Activated CD4-positive, alpha-beta T cell treated with anti-CD3 and anti-CD28 coated beads, Interleukin-10, Interleukin-2, amounts not matched to agents 100 ng/mL and 50 ng/mL, durations not matched to agents 16 hours and 8 hours (primary cell): ENCODE measurements around the gene THOC6.

Experiments
- DNase-seq: peaks from one replicate; pipeline ENCODE4 v3.0.0-alpha.2; 2020

THOC6 gene

DNA sequence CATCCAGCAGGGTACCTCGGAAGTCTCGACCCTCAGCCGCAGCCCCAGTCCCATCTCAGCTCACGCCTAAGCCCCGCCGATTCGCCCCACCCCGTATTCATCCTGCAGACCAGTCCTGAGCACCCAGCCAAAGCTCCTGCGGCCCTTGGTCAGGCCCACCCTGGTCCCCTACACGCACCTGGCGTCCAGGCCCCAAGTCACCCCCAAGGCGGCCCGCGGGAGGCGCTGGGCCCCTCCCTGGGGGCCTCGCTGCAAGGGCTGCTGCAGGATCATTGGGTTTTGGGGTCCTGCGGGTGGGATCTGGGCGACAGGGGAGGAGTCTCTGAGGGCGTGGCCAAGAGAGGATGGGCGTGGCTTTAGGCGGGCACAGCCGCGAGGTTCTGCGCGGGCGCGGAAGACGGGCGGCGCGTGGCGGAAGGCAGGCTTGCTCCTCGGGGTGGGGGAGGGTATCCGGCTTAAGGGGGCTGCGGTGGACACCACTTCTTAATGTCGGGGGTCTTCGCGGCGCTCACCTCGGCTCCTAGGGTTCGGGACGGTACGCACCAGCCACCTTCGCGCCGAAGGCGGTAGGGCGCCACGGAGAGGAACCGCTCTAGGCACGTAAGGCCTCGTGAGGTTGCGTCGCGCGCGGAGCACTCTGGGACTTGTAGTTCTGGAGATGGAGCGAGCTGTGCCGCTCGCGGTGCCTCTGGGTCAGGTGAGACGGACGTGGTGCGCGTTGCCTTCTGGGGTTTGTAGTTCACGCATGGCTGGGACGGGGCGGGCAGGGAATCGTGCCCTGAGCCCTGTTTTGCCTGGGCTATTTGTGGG lies at the start of gene THOC6, which contains the start of gene HCFC1R1:
Gene THOC6 (plus strand): TSS at position 367 of the 810 bp plus-strand sequence. CDS start 292 bp downstream, at position 659.
Gene HCFC1R1 (minus strand): TSS at position 274 of the 810 bp plus-strand sequence. CDS start 1 bp downstream, at position 273.
- peak; percentile 98 for DNase-seq

DNA sequence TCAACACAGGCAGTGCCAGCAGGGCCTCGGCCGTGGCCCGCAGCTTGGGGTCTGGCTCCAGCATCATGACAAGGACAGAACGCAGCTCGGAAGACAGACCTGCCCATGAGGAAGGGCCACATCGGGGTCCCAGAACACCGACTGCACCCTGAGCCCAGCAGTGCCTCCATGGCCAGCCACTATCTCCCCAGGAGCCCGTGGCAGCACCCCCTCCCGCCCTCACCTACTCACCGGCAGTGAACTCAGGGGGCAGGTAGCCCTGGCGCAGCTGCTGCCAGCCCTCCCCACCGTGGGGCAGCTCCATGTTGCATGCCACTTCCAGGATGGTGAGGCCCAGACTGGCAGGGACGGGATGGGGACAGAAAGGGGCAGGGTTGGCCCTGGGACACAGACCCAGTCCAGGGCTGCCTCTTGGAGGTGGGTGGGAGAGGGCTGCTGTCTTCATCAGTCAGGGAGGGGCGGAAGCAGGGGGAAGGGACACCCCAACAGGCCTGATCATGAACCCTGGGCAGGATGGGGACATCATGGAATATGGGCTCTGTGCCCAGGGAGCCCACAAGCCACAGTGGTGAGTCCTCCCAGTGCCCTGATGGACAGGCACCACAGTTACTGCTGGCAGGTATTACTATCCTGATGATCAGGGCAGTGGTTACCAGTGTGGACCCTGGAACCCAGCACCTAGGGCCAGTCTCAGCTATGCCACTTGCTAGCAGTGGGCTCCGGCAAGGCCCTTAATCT lies 49.3 kb upstream of the THOC6 start:
- DNase-seq, result no peak

DNA sequence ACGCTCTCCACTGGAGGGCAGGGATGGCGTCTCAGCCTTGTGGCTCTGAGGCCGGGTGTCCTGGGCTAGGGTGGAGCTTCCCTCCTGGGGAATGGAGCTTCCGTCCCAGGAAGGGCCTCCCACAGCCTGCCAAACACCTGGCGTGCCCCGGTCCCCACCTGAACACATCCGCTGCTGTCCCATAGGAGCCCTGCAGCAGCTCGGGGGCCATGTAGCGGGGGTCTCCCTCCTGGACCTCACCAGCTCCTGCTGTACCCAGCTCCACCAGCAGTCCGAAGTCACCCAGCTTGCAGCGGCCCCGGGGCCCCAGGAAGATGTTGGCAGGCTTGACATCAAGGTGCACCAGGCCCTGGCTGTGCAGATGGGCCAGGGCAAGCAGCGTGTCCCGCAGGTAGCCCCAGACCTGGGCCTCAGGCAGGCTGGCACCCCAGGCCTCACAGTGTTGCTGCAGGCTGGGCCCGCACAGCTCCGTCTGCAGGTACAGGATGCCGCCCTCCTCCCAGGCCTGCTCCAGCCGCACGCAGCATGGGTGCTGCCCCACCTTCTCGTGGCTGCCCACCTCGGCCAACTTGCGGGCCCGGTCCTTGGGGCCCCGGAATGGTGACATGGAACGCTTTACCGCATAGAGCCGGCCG lies 48.6 kb upstream of the THOC6 start:
- no peak for DNase-seq

DNA sequence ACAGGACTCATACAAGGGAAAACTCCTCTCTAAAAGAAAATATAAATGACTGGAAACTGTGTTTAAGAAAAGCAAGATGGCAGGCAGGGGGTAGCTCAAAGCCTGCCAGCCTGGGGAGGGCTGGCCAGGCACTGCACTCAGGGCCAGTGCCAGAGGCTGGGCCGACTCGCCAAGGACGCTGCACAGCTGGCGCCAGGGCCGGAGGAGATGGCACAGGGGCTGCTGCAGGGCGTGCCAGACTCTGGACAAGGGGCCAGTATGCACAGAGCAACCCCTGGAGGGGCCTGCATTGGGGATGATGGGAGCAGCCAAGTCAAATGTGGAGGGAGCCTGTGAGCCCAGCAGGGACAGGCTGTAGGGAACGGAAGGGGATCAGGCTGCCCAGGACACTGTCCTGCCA lies 47.6 kb upstream of the THOC6 start:
- no peak for DNase-seq

DNA sequence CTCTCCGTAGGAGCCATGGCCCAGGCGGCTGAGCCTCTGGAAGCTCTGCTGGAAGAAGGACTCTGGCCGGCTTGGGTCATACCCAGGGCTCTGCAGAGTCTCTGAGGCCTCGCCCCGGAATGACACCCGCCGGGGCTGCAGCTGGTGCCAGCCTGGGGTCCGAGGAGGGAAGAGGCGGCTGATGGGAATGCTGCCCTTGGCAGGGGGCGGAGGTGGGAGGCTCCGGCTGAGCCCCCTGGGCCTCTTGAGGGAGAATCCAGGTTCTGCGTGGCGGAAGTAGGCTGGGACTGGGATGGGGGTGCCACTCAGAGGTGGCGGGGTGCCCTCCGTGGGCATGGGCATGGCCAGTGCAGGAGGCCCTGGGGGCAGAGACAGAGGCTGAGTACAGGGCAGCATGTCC lies 47.2 kb upstream of the THOC6 start:
- DNase-seq, result no peak

DNA sequence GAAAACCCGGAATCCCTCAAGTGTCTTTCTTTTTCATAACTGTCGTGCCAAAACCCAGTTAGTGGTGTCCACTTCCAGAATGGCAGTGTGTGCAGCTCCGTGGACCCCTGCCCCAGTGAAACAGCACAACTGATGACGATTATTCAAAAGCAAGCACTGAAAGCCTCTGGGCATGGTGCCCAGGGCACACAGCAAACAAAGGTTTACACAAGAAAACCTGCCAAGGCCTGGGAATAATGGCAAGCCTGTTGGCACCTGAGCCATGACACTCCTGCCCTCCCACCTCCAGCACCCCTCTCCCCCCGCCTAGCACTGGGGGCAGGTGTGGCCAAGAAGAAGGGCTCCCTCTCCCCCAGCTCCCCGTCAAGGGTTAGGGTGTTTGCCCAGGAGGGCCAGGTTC lies 46.4 kb upstream of the THOC6 start:
- DNase-seq, result no peak

DNA sequence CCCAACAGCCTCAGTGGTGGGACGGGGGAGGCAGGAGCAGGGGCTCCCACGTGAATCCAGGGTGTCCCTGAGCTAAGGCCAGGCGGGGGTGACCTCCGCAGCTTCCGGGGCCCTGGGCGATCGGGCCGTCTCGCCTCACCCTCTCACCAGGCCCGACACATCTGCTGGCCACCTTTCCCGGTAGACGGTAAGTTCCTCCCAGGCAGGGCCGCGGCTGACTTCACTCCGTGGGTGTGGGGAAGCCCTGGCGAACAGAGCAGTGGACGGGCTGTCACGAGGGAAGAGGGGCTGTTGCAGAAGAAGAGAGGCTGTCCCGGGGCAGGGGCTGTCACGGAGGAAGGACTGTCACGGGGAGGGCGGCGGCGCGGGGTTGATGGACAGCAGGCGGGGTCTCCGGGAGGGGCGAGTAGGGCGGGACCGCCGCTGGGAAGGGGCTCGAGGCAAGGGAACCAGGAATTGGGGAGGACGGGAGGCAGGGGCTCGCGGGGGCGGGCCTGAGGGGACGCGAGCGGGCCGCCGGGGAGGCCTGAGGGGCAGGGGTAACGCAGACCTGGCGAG lies 44.1 kb upstream of the THOC6 start:
- peak; percentile 49 for DNase-seq

DNA sequence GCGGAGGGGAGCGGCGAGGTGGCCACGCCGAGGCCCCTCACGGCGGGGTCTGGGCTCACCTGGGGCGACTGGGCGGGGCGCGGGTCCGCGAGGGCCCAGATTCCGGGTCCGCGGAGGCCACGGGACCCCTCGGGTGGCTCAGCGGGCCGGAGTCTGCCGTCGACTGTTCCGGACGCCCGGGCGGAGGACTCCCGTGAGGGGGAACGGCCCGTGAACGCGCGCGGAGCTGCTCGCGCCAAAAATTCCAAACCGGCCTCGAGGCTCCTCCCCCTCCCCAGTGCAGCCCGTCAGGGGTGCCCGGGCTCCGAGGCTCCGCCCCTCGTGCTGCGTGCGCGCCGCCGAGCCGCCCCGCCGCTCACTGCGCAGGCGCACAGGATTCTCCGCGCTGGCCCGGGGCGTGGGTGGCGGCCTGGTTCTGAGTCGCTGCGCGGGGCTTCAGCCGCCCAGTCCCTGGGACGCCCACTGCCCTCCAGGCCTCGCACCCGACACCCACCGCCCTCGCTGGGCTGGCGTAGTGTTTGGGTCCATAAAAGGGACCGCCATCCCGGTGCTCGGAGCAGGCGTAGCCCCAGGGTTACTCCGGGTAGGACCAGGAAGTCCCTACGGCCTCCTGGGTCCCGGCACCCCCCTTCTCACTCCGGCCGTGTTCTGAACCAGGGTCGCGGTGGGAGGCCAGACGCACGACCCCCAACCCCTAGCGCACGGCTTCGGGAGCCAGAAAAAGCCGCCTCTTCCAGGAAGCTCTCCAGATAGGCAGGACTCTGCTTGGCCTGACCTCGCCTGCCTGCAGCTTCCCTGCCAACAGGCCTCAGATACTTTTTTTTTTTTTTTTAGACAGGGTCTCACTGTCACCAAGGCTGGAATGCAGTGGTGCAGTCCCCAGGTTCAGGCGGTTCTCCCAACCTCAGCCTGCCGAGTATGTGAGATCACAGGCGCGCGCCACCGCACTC lies 43.3 kb upstream of the THOC6 start, which contains the start of gene PKMYT1:
Gene PKMYT1 (minus strand): TSS at position 220 of the 950 bp plus-strand sequence. CDS start 789 bp downstream, outside the sequence.
- DNase-seq, result peak; percentile 96

DNA sequence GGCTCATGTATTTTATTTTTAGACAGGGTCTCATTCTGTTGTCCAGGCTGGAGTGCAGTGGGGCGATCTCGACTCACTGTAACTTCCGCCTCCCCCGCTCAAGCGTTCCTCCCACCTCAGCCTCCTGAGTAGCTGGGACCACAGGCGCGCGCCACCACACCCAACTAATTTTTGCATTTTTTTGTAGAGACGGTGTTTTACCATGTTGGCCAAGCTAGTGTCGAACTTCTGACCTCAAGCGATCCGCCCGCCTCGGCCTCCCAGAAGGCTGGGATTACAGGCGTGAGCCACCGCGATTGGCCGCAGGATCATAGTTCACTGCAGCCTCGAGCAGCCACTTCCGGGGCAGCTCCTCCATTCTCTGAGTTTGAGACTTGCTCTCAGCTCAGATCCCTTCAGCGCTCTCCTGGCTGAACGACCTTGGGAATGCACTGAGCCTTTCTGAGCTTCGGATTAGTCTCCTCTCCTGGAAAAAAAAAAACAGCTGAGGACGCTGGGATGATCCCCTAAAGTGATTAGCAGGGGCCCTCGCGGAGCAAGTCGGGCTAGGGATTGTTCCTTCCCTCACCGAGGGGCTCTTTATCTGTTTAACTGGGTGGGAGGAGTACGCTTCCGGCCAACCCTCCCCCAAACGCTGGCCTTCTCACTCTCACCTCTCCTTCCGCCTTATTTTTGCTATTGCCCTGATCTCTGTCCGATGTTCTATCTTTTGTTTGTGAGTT lies 42.5 kb upstream of the THOC6 start:
- no peak for DNase-seq

DNA sequence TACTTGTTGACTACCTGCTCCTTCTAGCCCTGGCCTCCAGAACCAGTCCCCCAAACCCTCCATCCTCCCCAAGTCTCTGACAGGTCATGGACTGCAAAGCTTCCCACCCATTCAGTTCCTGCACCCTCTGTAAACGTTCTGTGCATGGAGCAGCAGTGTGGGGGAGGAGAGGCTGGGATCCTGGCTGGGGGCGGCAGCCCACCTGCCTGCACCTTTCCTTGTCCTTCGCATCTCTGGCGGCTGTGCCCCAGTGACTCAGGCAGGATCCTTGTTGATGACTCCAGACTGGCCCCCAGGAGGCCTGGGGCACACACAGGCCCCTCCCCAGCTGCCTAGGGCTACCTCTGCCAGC lies 42.0 kb upstream of the THOC6 start:
- no peak for DNase-seq

DNA sequence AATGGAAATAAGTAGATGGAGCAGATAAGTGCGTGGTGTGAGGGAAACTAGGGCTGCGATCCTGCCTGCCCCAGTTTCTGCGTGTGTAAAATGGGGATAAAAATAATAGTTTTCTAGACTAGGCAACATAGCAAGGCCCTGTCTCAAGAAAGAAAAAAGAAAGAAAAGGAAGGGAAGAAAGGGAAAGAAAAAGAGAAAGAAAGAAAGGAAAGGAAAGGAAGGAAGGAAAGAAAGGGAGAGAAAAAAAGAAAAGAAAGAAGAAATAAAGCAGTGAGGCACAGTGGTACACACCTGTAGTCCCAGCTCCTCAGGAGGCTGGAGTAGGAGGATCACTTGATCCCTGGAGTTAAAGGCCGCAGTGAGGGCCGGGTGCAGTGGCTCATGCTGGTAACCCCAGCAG lies 41.4 kb upstream of the THOC6 start:
- no peak for DNase-seq

DNA sequence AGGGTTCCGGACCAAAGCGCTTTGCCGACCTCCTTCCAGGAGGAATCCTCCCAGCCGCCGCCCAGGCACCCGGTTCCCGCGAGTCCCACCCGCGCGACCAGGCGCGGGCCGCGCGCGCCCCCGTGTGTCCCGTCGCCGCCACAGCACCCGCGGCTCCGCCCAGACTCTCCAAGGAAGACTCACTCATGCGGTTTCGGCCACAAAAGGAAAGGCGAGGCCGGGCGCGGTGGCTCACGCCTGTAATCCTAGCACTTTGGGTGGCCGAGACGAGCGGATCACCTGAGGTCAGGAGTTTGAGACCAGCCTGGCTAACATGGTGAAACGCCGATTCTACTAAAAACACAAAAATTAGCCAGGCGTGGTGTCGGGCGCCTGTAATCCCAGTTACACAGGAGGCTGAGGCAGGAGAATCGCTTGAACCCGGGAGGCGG lies 40.1 kb upstream of the THOC6 start:
- peak; percentile 87 for DNase-seq

DNA sequence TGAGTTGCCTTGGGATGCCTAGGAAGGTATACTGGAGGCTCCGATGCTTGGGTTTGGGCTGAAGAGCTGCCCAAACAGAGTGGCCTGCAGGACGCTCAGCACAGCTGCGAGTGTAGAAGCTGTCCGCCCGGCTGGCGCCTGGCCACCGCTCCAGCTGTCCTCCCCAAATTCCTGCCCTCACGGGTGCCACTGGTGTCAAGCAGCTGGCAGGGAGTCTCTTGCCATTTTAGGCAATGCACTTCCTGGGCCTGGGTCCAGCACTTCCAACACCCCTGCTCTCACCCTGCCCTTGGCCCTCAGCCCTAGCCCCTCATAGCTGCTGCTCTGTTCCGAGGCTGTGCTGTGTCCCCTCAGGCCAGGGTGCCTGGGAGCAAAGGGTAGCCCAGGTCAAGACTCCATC lies 38.4 kb upstream of the THOC6 start:
- no peak for DNase-seq

DNA sequence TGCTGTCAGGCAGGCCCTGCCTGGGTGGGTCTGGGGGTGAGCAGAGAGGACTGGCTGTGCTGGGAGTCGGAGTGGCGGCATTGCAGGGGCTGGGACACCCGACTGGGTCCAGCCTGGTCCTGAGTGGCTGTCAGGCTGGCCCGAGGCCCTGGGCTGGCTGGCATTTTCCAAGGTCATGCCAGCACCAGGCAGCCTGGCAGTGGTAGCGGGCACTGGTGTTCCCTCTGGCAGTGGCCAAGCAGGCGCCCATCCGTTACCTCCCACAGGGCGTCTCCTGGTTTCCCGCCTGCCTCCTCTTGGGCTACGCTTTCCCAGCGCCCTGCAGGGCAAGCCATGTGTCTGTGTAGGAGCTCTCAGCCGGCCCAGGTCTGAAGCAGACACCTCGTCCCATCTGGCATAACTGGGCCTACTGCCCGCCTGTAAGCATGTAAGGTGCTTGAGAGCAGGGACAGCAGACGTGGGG lies 37.9 kb upstream of the THOC6 start:
- no peak for DNase-seq

DNA sequence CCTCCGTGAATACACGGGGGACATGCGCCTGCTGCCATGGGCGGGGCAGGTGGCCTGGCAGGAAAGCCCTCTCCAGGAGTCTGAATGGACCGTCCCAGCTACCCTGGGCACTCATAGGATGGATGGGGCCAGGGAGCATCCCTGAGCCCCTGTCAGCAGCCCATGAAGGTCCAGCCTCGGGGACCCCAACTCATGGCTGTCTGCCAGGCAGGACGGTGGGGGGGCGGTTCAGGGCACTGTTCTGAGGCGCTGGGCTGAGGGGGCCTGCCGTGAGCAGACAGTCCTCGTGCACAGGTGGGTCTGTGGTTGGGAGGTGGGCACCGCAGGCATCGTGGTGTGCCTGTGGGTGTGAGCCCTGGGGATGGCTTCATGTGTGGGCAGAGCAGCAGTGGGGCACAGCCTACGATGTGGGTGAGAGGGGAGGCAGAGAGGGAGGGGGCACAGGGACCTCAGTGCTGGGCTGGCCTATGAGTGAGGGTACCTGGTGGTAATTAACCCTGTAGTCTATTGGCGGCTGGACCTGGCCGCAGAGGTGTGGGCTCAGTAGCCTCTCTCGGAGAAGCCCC lies 37.1 kb upstream of the THOC6 start:
- no peak for DNase-seq

DNA sequence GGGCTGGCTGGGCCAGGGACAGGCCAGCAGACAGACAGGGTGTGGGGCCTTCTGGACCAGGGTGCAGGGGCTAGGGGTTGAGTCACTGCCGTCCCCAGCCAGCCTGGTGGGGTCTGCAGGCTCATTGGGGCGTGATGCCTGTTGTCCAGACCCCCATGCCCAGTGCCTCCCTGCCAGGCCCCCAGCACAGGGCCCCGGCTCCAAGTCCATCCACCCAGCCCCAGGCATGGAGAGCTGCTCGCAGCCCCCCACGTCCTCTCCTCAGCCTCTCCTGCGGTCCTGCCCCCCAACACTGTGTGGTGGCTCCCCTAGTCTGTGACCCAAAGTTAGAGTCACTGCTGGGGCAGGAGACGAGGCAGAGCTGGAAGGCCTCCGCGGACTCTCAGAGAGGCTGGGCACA lies 36.5 kb upstream of the THOC6 start:
- no peak for DNase-seq

DNA sequence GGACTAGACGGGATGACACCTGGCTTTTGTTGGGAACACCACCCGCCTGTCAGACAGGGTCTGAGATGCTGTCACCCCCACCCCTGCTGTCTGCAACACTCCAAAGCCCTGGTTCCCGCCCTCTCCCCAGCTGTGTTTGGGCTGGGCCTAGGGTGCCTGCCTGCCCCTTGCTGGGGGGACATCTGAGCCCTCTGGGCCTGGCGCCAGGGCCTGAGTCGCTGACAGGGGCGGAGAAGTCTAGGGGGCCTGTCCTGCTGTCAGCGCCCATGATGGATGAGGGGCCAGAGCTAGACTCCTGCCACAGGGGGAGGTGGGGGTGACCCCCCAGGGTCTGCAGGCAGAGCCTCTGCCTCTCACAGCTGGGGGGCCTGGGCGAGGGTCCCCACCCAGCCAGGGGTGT lies 36.0 kb upstream of the THOC6 start:
- no peak for DNase-seq

DNA sequence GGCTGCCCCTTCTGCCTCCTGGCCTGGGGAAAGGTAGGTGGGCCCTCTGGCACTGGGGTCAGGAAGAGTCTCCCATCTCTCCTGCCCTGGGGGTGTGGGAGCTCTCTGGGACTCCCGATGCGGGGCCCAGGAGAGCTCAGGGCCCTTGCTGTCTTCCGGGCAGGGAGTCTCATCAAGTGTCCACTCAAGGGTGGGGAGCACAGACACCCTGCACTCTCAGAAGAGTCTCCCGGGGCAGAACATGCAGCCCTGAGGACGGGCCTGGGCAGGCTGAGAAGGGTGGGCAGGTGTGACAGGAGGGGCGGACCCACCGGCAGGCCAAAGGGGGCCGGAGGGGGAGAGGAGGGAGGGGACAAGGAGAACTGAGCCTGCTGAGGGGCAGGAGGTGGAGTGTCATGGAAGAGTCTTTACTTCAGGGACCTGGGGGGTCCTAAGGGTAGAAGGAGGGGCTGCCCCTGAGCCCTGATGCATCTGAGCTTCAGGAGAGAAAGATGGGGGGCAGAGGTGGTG lies 35.2 kb upstream of the THOC6 start:
- DNase-seq, result no peak

DNA sequence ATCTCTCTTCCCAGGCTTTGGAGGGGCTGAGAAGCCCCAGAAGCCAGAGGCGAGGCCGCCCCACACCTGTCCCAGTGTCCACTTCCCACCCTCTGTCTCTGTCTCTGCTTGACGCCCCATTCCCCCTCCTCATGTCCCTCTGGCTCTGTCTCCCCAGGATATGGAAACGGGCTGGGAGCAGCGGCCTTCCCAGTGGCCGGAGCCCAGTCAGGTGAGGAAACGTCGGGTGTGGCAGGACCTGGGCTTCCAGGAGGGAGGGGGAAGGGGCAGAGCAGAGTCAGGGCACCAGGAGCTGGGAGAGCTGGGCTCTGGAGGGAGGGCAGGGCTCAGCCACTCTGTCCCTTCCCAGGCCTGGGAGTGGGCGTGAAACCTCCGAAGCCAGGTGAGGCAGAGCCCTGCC lies 32.9 kb upstream of the THOC6 start:
- DNase-seq, result no peak

DNA sequence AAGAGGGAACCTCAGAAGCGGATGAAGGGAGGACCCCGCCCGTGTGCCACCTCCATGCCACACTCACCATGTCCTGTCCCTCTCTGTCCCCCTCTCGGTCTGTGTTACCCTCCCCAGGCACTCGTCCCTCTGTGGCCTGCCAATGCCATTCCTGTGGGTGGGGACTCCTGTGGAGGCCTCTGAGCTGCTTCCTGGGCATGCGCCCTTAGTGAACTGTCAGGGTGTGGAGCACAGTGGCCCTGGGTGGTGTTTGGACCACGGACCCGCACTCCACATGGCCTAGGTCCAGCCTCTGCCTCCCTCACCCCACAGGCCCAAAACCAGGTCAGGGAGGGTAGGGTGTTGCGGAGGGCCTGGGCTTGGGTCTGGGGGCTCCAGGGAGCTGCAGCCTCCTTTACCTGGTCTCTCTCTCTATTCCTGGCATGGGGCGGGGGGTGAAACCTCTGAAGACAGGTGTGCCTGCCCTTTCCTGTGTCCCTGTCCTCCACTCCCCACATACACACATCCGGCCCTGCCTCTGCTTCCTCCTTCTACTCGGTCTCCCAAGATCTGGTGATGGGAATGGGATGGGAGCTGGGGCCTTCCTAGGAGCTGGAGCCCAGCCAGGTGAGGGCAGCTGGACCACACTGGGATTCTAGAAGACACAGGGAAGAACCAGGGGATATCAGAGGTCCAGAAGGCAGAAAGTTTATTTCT lies 32.1 kb upstream of the THOC6 start:
- DNase-seq, result no peak
